ENCODE results near the gene HMGN1.
A peak's percentile ranks its signal among the peaks of the same experiment; 100 is the strongest.
"Not testable (repeated sequence)": the region's sequence is repeated elsewhere in the genome, so short reads cannot be mapped to it uniquely, and the experiment has no call there.

HMGN1 gene

DNA sequence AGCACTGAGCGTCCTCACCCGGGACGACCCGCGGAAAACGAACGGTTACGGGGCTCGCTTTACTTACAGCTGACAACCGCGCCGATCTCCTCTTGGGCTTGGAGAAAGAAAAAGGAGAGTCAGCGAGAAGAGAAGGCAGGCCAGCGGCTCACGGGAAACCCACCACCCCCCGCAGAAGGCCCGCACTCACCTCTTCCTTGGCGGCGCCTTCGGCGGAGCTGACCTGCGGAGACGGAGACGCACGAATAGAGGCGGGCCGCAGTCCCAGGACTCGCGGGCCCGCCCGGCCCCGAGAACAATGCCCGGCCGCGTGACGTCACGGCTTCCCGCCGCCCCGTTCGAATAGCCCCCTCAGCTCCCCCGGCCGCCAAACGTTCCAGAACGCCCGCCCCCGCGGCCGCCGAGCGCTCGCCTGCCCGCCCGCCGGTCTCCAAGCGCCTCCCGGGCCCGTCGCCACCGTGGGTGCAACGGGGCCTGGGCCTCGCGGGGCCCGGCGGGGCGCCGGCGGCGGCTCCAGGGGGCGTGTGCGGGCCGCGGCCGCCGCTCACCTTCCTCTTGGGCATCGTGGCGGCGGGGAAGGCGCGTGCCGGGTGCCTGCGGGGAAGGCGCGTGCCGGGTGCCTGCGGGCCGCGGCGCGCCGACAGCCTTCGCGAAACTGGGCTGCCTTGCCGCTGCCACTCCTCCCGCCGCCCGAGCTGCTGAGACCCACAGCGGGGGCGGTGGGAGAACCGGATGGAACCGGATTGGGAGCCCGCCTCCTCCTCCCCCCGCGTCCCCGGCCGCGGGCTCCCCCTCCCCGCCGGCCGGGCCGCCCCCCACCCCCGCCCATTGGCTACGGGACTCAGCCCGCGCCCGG, at the start of gene HMGN1:
Gene HMGN1 (minus strand): TSS at position 734 of the 856 bp plus-strand sequence. CDS start 171 bp downstream, at position 563.
- peak; percentile 86 for DNase-seq (ENCODE audit: low read depth)

GRCh38 chr21:39397646-39398385, 48.9 kb upstream of the HMGN1 start:
- DNase-seq (ENCODE audit: low read depth): no peak

GRCh38 chr21:39392981-39393380, 44.1 kb upstream of the HMGN1 start:
- DNase-seq (ENCODE audit: low read depth): no peak

DNA sequence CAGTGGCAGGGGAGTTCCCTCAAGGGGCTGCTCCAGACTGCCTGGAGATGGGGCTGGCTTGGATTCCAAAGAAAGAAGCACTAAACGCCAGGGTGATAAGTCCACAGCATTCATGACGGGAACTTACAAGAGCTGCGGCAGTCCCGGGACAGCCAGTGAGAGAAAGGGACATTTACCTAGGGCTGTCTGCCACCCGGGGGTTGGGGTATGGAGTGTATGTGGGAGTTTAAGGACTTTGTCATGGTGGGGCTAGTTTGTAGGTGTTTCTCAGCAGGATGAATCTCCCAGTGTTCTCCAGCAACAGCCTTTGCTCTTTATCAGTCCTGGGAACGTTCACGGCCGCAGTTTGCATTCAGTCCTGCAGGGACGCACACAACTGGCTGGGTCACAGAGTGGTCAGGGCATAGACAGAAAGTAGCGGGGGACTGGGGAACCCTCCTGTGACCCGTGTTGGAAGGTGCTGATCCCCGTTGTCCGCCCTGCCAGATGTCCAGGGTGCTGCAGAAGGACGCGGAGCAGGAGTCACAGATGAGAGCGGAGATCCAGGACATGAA, 41.4 kb upstream of the HMGN1 start:
- DNase-seq (ENCODE audit: low read depth): no peak

- DNase-seq (ENCODE audit: low read depth): no peak
Observed at GRCh38 chr21:39388811-39389155, 39.9 kb upstream of the HMGN1 start.

- DNase-seq (ENCODE audit: low read depth): peak; percentile 87
Observed at GRCh38 chr21:39388038-39388810, 39.3 kb upstream of the HMGN1 start.

GRCh38 chr21:39387461-39388037, 38.7 kb upstream of the HMGN1 start:
- peak; percentile 97 for DNase-seq (ENCODE audit: low read depth)

- DNase-seq (ENCODE audit: low read depth): no peak
Observed at GRCh38 chr21:39386899-39387298, 38.0 kb upstream of the HMGN1 start.

GRCh38 chr21:39386194-39386593, 37.3 kb upstream of the HMGN1 start:
- no peak for DNase-seq (ENCODE audit: low read depth)

- peak; percentile 68 for DNase-seq (ENCODE audit: low read depth)
Observed at GRCh38 chr21:39385299-39386145, 36.6 kb upstream of the HMGN1 start.

DNA sequence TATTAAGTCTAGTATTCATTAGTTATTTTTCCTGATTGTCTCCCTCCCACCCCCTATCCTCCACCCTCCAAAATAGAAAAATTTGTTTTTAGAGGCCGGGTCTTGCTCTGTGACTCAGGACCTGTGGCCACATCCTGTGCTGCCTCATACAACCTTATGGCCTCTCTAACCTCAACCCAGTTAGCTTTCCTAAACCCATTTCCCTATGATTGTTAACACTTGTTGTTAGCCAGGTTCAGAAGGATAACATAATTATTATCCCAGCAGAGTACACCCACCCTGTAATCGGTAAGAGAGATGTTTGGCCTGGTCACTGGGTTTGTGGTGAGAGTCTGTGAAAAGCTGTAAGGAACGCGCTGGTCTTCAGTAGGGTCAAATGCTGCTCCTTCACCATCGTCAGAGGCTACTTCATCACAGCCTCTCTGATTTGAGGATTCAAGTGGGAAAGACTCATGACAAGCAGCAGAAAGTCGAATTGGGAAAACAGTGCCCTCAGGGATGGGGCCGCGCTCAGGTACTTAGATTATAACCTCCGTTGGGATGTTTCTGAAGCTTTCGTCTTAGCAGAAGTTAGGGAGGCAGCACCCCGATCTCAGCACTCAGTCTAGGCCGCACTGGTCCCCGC, 35.9 kb upstream of the HMGN1 start:
- DNase-seq (ENCODE audit: low read depth): no peak

GRCh38 chr21:39382096-39382495, 33.2 kb upstream of the HMGN1 start:
- DNase-seq (ENCODE audit: low read depth): not testable (repeated sequence)

- no peak for DNase-seq (ENCODE audit: low read depth)
Observed at GRCh38 chr21:39381009-39381408, 32.1 kb upstream of the HMGN1 start.

- DNase-seq (ENCODE audit: low read depth): peak; percentile 94
Observed at GRCh38 chr21:39379986-39380891, 31.4 kb upstream of the HMGN1 start.

DNA sequence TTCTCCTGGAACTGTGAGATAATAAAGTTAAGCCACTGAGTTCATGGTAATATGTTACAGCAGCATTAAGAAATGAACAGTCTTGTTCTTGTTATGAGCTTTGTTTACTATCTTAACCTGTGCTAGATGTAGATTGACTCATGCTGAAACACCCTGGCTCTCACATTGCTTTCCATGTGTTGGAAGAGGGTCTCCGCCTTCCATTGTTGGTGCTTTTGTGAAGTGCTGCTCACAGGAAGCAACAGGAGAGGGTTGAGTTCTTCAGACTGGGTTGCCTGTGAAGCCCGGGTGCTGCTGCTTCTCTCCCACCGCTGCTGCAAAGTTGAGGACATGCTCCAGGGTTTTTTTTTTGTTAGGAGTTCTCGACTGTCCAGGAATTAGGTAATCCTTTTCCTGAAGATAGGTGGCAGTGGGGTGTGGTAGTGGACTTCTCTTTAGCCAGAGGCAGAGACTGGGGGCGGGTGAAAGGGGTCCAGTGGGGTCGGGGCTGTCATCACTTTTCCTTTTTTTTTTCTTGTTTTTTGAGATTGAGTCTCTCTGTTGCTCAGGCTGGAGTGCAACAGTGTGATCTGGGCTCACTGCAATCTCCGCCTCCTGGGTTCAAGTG, 28.7 kb upstream of the HMGN1 start:
- DNase-seq (ENCODE audit: low read depth): no peak

- no peak for DNase-seq (ENCODE audit: low read depth)
Observed at GRCh38 chr21:39375446-39375845, 26.6 kb upstream of the HMGN1 start.

- no peak for DNase-seq (ENCODE audit: low read depth)
Observed at GRCh38 chr21:39374046-39374445, 25.2 kb upstream of the HMGN1 start.

GRCh38 chr21:39373634-39374033, 24.7 kb upstream of the HMGN1 start:
- DNase-seq (ENCODE audit: low read depth): no peak

- not testable (repeated sequence) for DNase-seq (ENCODE audit: low read depth)
Observed at GRCh38 chr21:39369896-39370288, 21.0 kb upstream of the HMGN1 start.

Measured in CMK (cell line).